ENCODE measurements around the gene GFI1.
A peak's percentile ranks its signal among the peaks of the same experiment; 100 is the strongest.

The GFI1 gene

GRCh38 chr1:92487078-92487605, 417 bp upstream of the GFI1 start:
- no peak for DNase-seq

- DNase-seq, result peak; percentile 87
These were observed 1.1 kb downstream of the GFI1 start for GRCh38 chr1:92485381-92486250.

- DNase-seq, result peak; percentile 76
These were observed 2.0 kb downstream of the GFI1 start for GRCh38 chr1:92484472-92485380.

- DNase-seq, result peak; percentile 77
These were observed 2.9 kb downstream of the GFI1 start for GRCh38 chr1:92483610-92484471.

- peak; percentile 39 for DNase-seq
These were observed 3.8 kb downstream of the GFI1 start for GRCh38 chr1:92482665-92483609.

- DNase-seq, result no peak
These were observed 4.6 kb downstream of the GFI1 start for GRCh38 chr1:92481971-92482664.

- DNase-seq, result no peak
These were observed 5.2 kb downstream of the GFI1 start for GRCh38 chr1:92481599-92481925.

GRCh38 chr1:92480813-92481598, 5.7 kb downstream of the GFI1 start:
- DNase-seq, result no peak

- no peak for DNase-seq
These were observed 6.4 kb downstream of the GFI1 start for GRCh38 chr1:92480200-92480812.

GRCh38 chr1:92479587-92479986, 7.1 kb downstream of the GFI1 start:
- no peak for DNase-seq

GRCh38 chr1:92478393-92478792, 8.3 kb downstream of the GFI1 start:
- no peak for DNase-seq

- peak; percentile 28 for DNase-seq
These were observed 10.6 kb downstream of the GFI1 start for GRCh38 chr1:92476071-92476631.

- DNase-seq, result no peak
These were observed 11.7 kb downstream of the GFI1 start for GRCh38 chr1:92475029-92475428.

- DNase-seq, result no peak
These were observed 12.8 kb downstream of the GFI1 start for GRCh38 chr1:92473781-92474495.

- no peak for DNase-seq
These were observed 16.5 kb downstream of the GFI1 start for GRCh38 chr1:92470216-92470615.

- DNase-seq, result no peak
These were observed 19.9 kb downstream of the GFI1 start for GRCh38 chr1:92466683-92467352.

GRCh38 chr1:92465256-92465647, 21.5 kb downstream of the GFI1 start:
- DNase-seq, result no peak
